WI38 (cell line): Measurements from ENCODE around the gene APOC1.

ENCODE experiments used
- H3K4me3 ChIP-seq: 2 replicates; pipeline ENCODE4 v1.5.1; 2011; ENCODE audit warnings: low read depth, mild to moderate bottlenecking, control low read depth, low read length
- TF ChIP-seq, protein P1 (sequence below): IDR thresholded peaks from 2 replicates; pipeline ENCODE4 v1.5.1; 2012; ENCODE audit warnings: low read depth, mild to moderate bottlenecking, control low read depth, low read length

The APOC1 gene

GRCh38 chr19:44955505-44956439 lies 41.4 kb downstream of the APOC1 start:
- TF ChIP-seq, protein P1, sequence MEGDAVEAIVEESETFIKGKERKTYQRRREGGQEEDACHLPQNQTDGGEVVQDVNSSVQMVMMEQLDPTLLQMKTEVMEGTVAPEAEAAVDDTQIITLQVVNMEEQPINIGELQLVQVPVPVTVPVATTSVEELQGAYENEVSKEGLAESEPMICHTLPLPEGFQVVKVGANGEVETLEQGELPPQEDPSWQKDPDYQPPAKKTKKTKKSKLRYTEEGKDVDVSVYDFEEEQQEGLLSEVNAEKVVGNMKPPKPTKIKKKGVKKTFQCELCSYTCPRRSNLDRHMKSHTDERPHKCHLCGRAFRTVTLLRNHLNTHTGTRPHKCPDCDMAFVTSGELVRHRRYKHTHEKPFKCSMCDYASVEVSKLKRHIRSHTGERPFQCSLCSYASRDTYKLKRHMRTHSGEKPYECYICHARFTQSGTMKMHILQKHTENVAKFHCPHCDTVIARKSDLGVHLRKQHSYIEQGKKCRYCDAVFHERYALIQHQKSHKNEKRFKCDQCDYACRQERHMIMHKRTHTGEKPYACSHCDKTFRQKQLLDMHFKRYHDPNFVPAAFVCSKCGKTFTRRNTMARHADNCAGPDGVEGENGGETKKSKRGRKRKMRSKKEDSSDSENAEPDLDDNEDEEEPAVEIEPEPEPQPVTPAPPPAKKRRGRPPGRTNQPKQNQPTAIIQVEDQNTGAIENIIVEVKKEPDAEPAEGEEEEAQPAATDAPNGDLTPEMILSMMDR = no peak

DNA sequence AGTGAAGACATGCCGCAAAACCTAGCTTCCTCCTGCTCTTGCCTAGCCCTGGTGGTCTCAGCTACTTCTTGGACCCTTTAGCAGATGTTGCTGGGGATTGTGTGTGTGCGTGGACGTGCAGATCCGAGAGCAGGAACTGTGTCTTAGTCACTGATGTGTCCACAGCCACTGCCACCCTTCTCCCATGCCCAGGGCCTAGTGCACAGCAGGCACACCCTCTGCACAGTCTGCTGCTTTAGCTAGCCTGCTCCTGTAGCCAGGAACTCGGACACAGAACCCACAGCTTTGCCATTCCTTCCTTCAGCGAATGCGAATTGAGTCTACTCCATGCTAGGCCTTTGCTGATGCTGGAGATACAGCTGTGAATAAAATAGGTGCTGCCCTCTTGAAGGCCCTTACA lies 43.1 kb downstream of the APOC1 start:
- TF ChIP-seq, protein P1 = no peak
- H3K4me3 ChIP-seq = no peak overlapping the region

More at GRCh38 chr19:44955505-44956439, 41.4 kb downstream of the APOC1 start:
- H3K4me3 ChIP-seq = peak overlapping the region; percentile 92

GRCh38 chr19:44958090-44958489 lies 43.7 kb downstream of the APOC1 start:
- TF ChIP-seq, protein P1 = no peak
- H3K4me3 ChIP-seq = no peak overlapping the region

DNA sequence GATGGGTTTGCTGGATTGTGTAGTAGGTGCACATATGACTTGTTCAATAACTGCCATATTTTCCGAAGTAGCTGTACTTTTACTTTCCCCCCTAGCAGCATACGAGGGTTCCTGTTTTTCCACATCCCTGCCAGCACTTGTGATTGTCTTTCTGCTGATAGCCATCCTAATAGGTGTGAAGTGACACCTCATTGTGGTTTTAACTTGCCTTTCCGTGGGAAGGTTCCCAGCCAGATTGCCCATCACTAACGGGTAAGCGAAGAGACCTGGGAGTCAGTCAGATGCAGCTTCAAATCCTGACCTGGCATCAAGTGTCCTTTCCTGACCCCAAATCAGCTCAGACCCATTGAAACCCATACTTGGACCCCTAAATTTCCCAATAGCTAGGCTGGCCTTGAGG lies 45.3 kb downstream of the APOC1 start:
- TF ChIP-seq, protein P1 = no peak
- no peak overlapping the region for H3K4me3 ChIP-seq

- TF ChIP-seq, protein P1 = no peak
Observed at GRCh38 chr19:44960906-44961728, 46.7 kb downstream of the APOC1 start.

DNA sequence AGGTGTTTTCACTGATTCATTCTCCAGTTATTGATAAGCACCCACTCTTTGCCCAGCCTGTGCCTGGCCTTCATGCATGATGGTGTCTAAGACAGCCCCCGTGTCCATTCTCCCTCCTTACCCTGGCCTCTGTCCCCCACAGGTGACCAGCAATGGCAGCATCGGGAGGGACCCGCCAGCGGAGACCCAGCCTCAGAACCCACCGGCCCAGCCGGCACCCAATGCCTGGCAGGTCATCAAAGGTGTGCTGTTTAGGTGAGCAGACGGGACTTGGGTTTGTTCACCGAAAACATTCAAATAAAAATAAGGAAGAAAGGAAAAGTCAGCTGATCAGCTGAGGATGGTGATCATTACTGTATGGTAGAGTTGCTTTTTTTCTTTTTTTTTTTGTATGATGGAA lies 47.4 kb downstream of the APOC1 start:
- no peak overlapping the region for H3K4me3 ChIP-seq
- TF ChIP-seq, protein P1 = no peak

More at GRCh38 chr19:44960906-44961728, 46.7 kb downstream of the APOC1 start:
- H3K4me3 ChIP-seq = no peak overlapping the region

GRCh38 chr19:44968118-44968517 lies 53.7 kb downstream of the APOC1 start:
- H3K4me3 ChIP-seq = no peak overlapping the region

More at GRCh38 chr19:44968118-44968517, 53.7 kb downstream of the APOC1 start:
- TF ChIP-seq, protein P1 = no peak
